Measurements from ENCODE around the gene IL36B.

Gene IL36B

GRCh38 chr2:113053666-113054065 is 999 bp upstream of the IL36B start:
- H3K4me3 ChIP-seq (ENCODE audit: low read depth, low read length): no peak overlapping the region
- H3K4me1 ChIP-seq (ENCODE audit: control insufficient read depth, insufficient read depth, low read length, unreplicated experiment): no peaks in the 10 kb centered on the region
- peaks cover 48% of the 10 kb centered on the region for H3K27me3 ChIP-seq (ENCODE audit: insufficient read depth, low read length)
- H3K27ac ChIP-seq (ENCODE audit: low read depth, low read length): no peak overlapping the region
- no peak overlapping the region for H2AFZ ChIP-seq (ENCODE audit: low read length, unreplicated experiment)
- no peaks in the 10 kb centered on the region for H3K36me3 ChIP-seq (ENCODE audit: insufficient read depth, low read length)
- H3K79me2 ChIP-seq (ENCODE audit: control insufficient read depth, insufficient read depth, low read length, unreplicated experiment): no peaks in the 10 kb centered on the region

GRCh38 chr2:113050921-113051895 is 1.5 kb downstream of the IL36B start:
- Histone ChIP-seq H3K36me3 (ENCODE audit: insufficient read depth, low read length) (no peaks in the 10 kb centered on the region), H3K27ac (ENCODE audit: low read depth, low read length) (no peak overlapping the region), H3K4me3 (ENCODE audit: low read depth, low read length) (no peak overlapping the region), H2AFZ (ENCODE audit: low read length, unreplicated experiment) (no peak overlapping the region), H3K79me2 (ENCODE audit: control insufficient read depth, insufficient read depth, low read length, unreplicated experiment) (no peaks in the 10 kb centered on the region), H3K4me1 (ENCODE audit: control insufficient read depth, insufficient read depth, low read length, unreplicated experiment) (no peaks in the 10 kb centered on the region), H3K27me3 (ENCODE audit: insufficient read depth, low read length) (peaks cover 64% of the 10 kb centered on the region)

GRCh38 chr2:113046465-113046864 is 6.2 kb downstream of the IL36B start:
- H3K4me1 ChIP-seq (ENCODE audit: control insufficient read depth, insufficient read depth, low read length, unreplicated experiment): no peaks in the 10 kb centered on the region
- peaks cover 67% of the 10 kb centered on the region for H3K27me3 ChIP-seq (ENCODE audit: insufficient read depth, low read length)
- H3K79me2 ChIP-seq (ENCODE audit: control insufficient read depth, insufficient read depth, low read length, unreplicated experiment): no peaks in the 10 kb centered on the region
- no peak overlapping the region for H3K4me3 ChIP-seq (ENCODE audit: low read depth, low read length)
- H3K27ac ChIP-seq (ENCODE audit: low read depth, low read length): no peak overlapping the region
- no peaks in the 10 kb centered on the region for H3K36me3 ChIP-seq (ENCODE audit: insufficient read depth, low read length)
- no peak overlapping the region for H2AFZ ChIP-seq (ENCODE audit: low read length, unreplicated experiment)

- no peaks in the 10 kb centered on the region for H3K79me2 ChIP-seq (ENCODE audit: control insufficient read depth, insufficient read depth, low read length, unreplicated experiment)
- H2AFZ ChIP-seq (ENCODE audit: low read length, unreplicated experiment): no peak overlapping the region
- H3K36me3 ChIP-seq (ENCODE audit: insufficient read depth, low read length): no peaks in the 10 kb centered on the region
- peaks cover 77% of the 10 kb centered on the region for H3K27me3 ChIP-seq (ENCODE audit: insufficient read depth, low read length)
- H3K4me1 ChIP-seq (ENCODE audit: control insufficient read depth, insufficient read depth, low read length, unreplicated experiment): no peaks in the 10 kb centered on the region
- no peak overlapping the region for H3K27ac ChIP-seq (ENCODE audit: low read depth, low read length)
- H3K4me3 ChIP-seq (ENCODE audit: low read depth, low read length): no peak overlapping the region
Measured at GRCh38 chr2:113041871-113042270, 10.8 kb downstream of the IL36B start.

GRCh38 chr2:113039719-113040118 is 12.9 kb downstream of the IL36B start:
- no peak overlapping the region for H2AFZ ChIP-seq (ENCODE audit: low read length, unreplicated experiment)
- no peaks in the 10 kb centered on the region for H3K4me1 ChIP-seq (ENCODE audit: control insufficient read depth, insufficient read depth, low read length, unreplicated experiment)
- no peaks in the 10 kb centered on the region for H3K79me2 ChIP-seq (ENCODE audit: control insufficient read depth, insufficient read depth, low read length, unreplicated experiment)
- H3K36me3 ChIP-seq (ENCODE audit: insufficient read depth, low read length): no peaks in the 10 kb centered on the region
- no peak overlapping the region for H3K4me3 ChIP-seq (ENCODE audit: low read depth, low read length)
- peaks cover 82% of the 10 kb centered on the region for H3K27me3 ChIP-seq (ENCODE audit: insufficient read depth, low read length)
- no peak overlapping the region for H3K27ac ChIP-seq (ENCODE audit: low read depth, low read length)

GRCh38 chr2:113039158-113039557 is 13.5 kb downstream of the IL36B start:
- no peak overlapping the region for H3K27ac ChIP-seq (ENCODE audit: low read depth, low read length)
- H3K79me2 ChIP-seq (ENCODE audit: control insufficient read depth, insufficient read depth, low read length, unreplicated experiment): no peaks in the 10 kb centered on the region
- H2AFZ ChIP-seq (ENCODE audit: low read length, unreplicated experiment): no peak overlapping the region
- H3K27me3 ChIP-seq (ENCODE audit: insufficient read depth, low read length): peaks cover 83% of the 10 kb centered on the region
- no peaks in the 10 kb centered on the region for H3K4me1 ChIP-seq (ENCODE audit: control insufficient read depth, insufficient read depth, low read length, unreplicated experiment)
- H3K36me3 ChIP-seq (ENCODE audit: insufficient read depth, low read length): no peaks in the 10 kb centered on the region
- no peak overlapping the region for H3K4me3 ChIP-seq (ENCODE audit: low read depth, low read length)

- Histone ChIP-seq H3K27me3 (ENCODE audit: insufficient read depth, low read length) (peaks cover 83% of the 10 kb centered on the region), H3K4me3 (ENCODE audit: low read depth, low read length) (no peak overlapping the region), H3K4me1 (ENCODE audit: control insufficient read depth, insufficient read depth, low read length, unreplicated experiment) (no peaks in the 10 kb centered on the region), H3K27ac (ENCODE audit: low read depth, low read length) (no peak overlapping the region), H3K36me3 (ENCODE audit: insufficient read depth, low read length) (no peaks in the 10 kb centered on the region), H2AFZ (ENCODE audit: low read length, unreplicated experiment) (no peak overlapping the region), H3K79me2 (ENCODE audit: control insufficient read depth, insufficient read depth, low read length, unreplicated experiment) (no peaks in the 10 kb centered on the region)
Measured at GRCh38 chr2:113038291-113038690, 14.4 kb downstream of the IL36B start.

GRCh38 chr2:113036763-113037162 is 15.9 kb downstream of the IL36B start:
- Histone ChIP-seq H2AFZ (ENCODE audit: low read length, unreplicated experiment) (no peak overlapping the region), H3K4me3 (ENCODE audit: low read depth, low read length) (no peak overlapping the region)

GRCh38 chr2:113034016-113034415 is 18.7 kb downstream of the IL36B start:
- Histone ChIP-seq H3K4me1 (ENCODE audit: control insufficient read depth, insufficient read depth, low read length, unreplicated experiment) (no peaks in the 10 kb centered on the region), H3K4me3 (ENCODE audit: low read depth, low read length) (no peak overlapping the region), H3K27ac (ENCODE audit: low read depth, low read length) (no peak overlapping the region), H3K27me3 (ENCODE audit: insufficient read depth, low read length) (peaks cover 91% of the 10 kb centered on the region), H2AFZ (ENCODE audit: low read length, unreplicated experiment) (no peak overlapping the region), H3K36me3 (ENCODE audit: insufficient read depth, low read length) (no peaks in the 10 kb centered on the region), H3K79me2 (ENCODE audit: control insufficient read depth, insufficient read depth, low read length, unreplicated experiment) (no peaks in the 10 kb centered on the region)

More at GRCh38 chr2:113036763-113037162, 15.9 kb downstream of the IL36B start:
- H3K4me1 ChIP-seq (ENCODE audit: control insufficient read depth, insufficient read depth, low read length, unreplicated experiment): no peaks in the 10 kb centered on the region
- H3K36me3 ChIP-seq (ENCODE audit: insufficient read depth, low read length): no peaks in the 10 kb centered on the region
- no peaks in the 10 kb centered on the region for H3K79me2 ChIP-seq (ENCODE audit: control insufficient read depth, insufficient read depth, low read length, unreplicated experiment)
- no peak overlapping the region for H3K27ac ChIP-seq (ENCODE audit: low read depth, low read length)
- peaks cover 88% of the 10 kb centered on the region for H3K27me3 ChIP-seq (ENCODE audit: insufficient read depth, low read length)

- Histone ChIP-seq H3K36me3 (ENCODE audit: insufficient read depth, low read length) (no peaks in the 10 kb centered on the region), H3K27me3 (ENCODE audit: insufficient read depth, low read length) (peaks cover 91% of the 10 kb centered on the region), H3K4me1 (ENCODE audit: control insufficient read depth, insufficient read depth, low read length, unreplicated experiment) (no peaks in the 10 kb centered on the region), H3K4me3 (ENCODE audit: low read depth, low read length) (no peak overlapping the region), H3K27ac (ENCODE audit: low read depth, low read length) (no peak overlapping the region), H3K79me2 (ENCODE audit: control insufficient read depth, insufficient read depth, low read length, unreplicated experiment) (no peaks in the 10 kb centered on the region), H2AFZ (ENCODE audit: low read length, unreplicated experiment) (no peak overlapping the region)
Measured at GRCh38 chr2:113032737-113033136, 19.9 kb downstream of the IL36B start.

- Histone ChIP-seq H3K79me2 (ENCODE audit: control insufficient read depth, insufficient read depth, low read length, unreplicated experiment) (no peaks in the 10 kb centered on the region), H3K4me1 (ENCODE audit: control insufficient read depth, insufficient read depth, low read length, unreplicated experiment) (no peaks in the 10 kb centered on the region), H3K27me3 (ENCODE audit: insufficient read depth, low read length) (peaks cover 99% of the 10 kb centered on the region), H2AFZ (ENCODE audit: low read length, unreplicated experiment) (no peak overlapping the region), H3K27ac (ENCODE audit: low read depth, low read length) (no peak overlapping the region), H3K36me3 (ENCODE audit: insufficient read depth, low read length) (no peaks in the 10 kb centered on the region), H3K4me3 (ENCODE audit: low read depth, low read length) (no peak overlapping the region)
Measured at GRCh38 chr2:113028112-113028511, 24.6 kb downstream of the IL36B start.
